ENCODE results near the gene C16orf92. TPM values are rescaled to one million over a fixed set of nuclear protein-coding genes. Genes with fewer than 3 reads are reported as not detected.
"Not testable (repeated sequence)": the region's sequence is repeated elsewhere in the genome, so short reads cannot be mapped to it uniquely, and the experiment has no call there.

The C16orf92 gene
- polyA plus RNA-seq, 1 donor, result not detected

DNA sequence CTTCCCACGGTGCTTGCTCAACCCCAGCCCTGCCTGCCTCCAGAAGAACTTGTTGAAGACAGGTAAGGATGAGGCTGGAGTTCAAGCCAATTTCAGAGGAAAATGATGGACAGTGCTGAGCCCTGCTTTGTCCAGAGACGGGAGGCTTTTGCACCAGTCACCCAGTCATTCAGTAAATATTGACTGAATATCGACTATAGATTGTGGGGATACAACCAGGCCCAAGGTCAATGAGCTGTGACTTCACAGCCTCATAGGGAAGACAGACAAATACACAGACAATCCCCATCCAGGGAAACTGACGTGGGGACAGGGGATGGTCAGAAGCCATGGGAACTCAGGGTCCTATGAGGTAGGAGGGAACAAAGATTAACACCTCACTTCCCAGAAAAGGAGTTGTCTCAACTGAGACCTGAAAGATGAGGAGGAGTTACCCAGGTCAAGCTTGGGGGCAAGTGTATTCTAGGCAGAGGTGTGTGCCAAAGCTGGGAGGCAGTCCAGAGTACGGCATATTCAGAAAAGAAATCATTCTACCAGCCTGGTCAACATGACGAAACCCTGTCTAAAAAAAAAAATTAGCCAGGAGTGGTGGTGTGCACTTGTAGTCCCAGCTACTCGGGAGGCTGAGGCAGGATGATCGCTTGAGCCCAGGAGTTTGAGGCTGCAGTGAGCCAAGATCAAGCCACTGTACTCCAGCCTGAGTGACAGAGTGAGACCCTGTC lies 6.3 kb upstream of the C16orf92 start:
- Histone ChIP-seq H3K27me3 (ENCODE audit: control insufficient read depth, insufficient read depth, low read length) (peaks cover 11% of the 10 kb centered on the region), H3K4me3 (ENCODE audit: low read length) (no peak overlapping the region), H3K4me1 (ENCODE audit: control insufficient read depth, insufficient read depth, low read length) (peaks cover 6% of the 10 kb centered on the region), H3K9me3 (ENCODE audit: control insufficient read depth, low read depth, low read length) (no peaks in the 10 kb centered on the region), H3K36me3 (ENCODE audit: control insufficient read depth, insufficient read depth, low read length) (no peaks in the 10 kb centered on the region), H3K27ac (ENCODE audit: low read length) (no peak overlapping the region)
- WGBS (ENCODE audit: insufficient coverage, low lambda C conversion rate), result no CpG with 5 or more reads among the region's 8 CpGs
- no peak for DNase-seq

GRCh38 chr16:30017277-30017656 lies 5.7 kb upstream of the C16orf92 start:
- H3K27ac ChIP-seq (ENCODE audit: low read length), result no peak overlapping the region
- H3K9me3 ChIP-seq (ENCODE audit: control insufficient read depth, low read depth, low read length), result no peaks in the 10 kb centered on the region
- no CpG with 5 or more reads among the region's 2 CpGs for WGBS (ENCODE audit: insufficient coverage, low lambda C conversion rate)
- no peak overlapping the region for H3K4me3 ChIP-seq (ENCODE audit: low read length)
- H3K36me3 ChIP-seq (ENCODE audit: control insufficient read depth, insufficient read depth, low read length), result no peaks in the 10 kb centered on the region
- peaks cover 5% of the 10 kb centered on the region for H3K27me3 ChIP-seq (ENCODE audit: control insufficient read depth, insufficient read depth, low read length)
- DNase-seq, result no peak
- H3K4me1 ChIP-seq (ENCODE audit: control insufficient read depth, insufficient read depth, low read length), result peaks cover 6% of the 10 kb centered on the region

DNA sequence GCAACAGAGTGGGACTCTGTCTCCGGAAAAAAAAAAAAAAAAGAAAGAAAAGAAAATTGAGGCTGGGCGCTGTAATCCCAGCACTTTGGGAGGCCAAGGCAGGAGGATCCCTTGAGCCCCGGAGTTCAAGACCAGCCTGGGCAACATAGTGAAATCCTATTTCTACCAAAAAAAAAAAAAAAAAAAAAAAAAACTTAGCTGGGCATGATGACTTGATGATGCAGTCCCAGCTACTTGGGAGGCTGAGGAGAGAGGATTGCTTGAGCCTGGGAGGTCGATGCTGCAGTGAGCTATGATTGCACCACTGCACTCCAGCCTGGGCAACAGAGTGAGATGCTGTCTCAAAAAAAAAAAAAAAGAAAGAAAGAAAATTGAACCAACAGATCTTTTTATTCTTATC lies 5.1 kb upstream of the C16orf92 start:
- WGBS (ENCODE audit: insufficient coverage, low lambda C conversion rate), result 100% methylated on average over 2 of the region's 4 CpGs

DNA sequence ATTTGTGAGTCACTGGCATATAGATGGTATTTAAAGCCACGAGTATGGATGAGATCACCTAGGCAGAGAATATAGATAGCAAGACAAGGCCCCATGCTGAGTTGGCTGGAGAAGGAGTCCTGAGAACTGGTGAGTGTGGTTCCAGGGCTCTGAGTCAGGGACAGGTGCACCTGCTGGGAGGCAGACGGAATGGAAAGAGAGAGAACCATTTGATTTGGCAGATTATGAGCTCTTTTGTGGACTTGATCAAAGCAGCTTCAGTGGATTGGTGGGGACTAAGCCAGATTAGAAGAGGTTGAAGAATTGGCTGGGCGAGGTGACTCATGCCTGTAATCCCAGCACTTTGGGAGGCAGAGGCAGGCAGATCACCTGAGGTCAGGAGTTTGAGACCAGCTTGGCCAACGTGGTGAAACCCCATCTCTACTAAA lies 4.3 kb upstream of the C16orf92 start:
- peaks cover 6% of the 10 kb centered on the region for H3K4me1 ChIP-seq (ENCODE audit: control insufficient read depth, insufficient read depth, low read length)
- H3K9me3 ChIP-seq (ENCODE audit: control insufficient read depth, low read depth, low read length), result no peaks in the 10 kb centered on the region
- no peaks in the 10 kb centered on the region for H3K36me3 ChIP-seq (ENCODE audit: control insufficient read depth, insufficient read depth, low read length)
- H3K4me3 ChIP-seq (ENCODE audit: low read length), result no peak overlapping the region
- no peak overlapping the region for H3K27ac ChIP-seq (ENCODE audit: low read length)
- no CpG with 5 or more reads among the region's 4 CpGs for WGBS (ENCODE audit: insufficient coverage, low lambda C conversion rate)
- no peak for DNase-seq
- no peaks in the 10 kb centered on the region for H3K27me3 ChIP-seq (ENCODE audit: control insufficient read depth, insufficient read depth, low read length)

More for the DNA sequence above, 5.1 kb upstream of the C16orf92 start:
- not testable (repeated sequence) for H3K27me3 ChIP-seq (ENCODE audit: control insufficient read depth, insufficient read depth, low read length); DNase-seq; H3K27ac ChIP-seq (ENCODE audit: low read length); H3K36me3 ChIP-seq (ENCODE audit: control insufficient read depth, insufficient read depth, low read length); H3K4me1 ChIP-seq (ENCODE audit: control insufficient read depth, insufficient read depth, low read length); H3K4me3 ChIP-seq (ENCODE audit: low read length); H3K9me3 ChIP-seq (ENCODE audit: control insufficient read depth, low read depth, low read length)

- H3K36me3 ChIP-seq (ENCODE audit: control insufficient read depth, insufficient read depth, low read length), result no peaks in the 10 kb centered on the region
- no peak overlapping the region for H3K4me3 ChIP-seq (ENCODE audit: low read length)
- peaks cover 6% of the 10 kb centered on the region for H3K4me1 ChIP-seq (ENCODE audit: control insufficient read depth, insufficient read depth, low read length)
- H3K27me3 ChIP-seq (ENCODE audit: control insufficient read depth, insufficient read depth, low read length), result peaks cover 27% of the 10 kb centered on the region
- no peak for DNase-seq
- H3K9me3 ChIP-seq (ENCODE audit: control insufficient read depth, low read depth, low read length), result no peaks in the 10 kb centered on the region
- H3K27ac ChIP-seq (ENCODE audit: low read length), result no peak overlapping the region
- WGBS (ENCODE audit: insufficient coverage, low lambda C conversion rate), result no CpG with 5 or more reads among the region's 11 CpGs
These were observed 588 bp downstream of the C16orf92 start for GRCh38 chr16:30023586-30023985.

DNA sequence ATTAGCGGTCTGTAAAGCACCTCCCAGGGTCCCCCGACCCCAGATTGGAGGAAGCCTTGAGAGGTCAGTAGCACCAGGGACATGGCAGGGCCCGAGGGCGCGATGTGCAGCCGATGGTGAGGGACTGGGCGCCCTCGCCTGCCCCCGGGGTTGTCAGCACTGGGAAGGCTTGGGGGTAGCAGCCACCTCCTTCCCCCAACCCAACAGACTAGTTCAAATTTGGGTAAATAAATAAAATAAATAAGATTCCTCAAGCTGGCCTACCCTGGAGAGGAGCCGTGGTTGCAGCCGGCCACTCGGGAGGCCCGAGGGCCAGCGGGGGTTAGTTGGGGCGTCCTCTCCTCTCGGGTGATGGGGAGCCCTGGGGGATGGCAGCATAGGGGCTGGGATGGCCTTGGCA lies 1.5 kb downstream of the C16orf92 start:
- Histone ChIP-seq H3K9me3 (ENCODE audit: control insufficient read depth, low read depth, low read length) (no peaks in the 10 kb centered on the region), H3K4me3 (ENCODE audit: low read length) (no peak overlapping the region), H3K27ac (ENCODE audit: low read length) (no peak overlapping the region), H3K4me1 (ENCODE audit: control insufficient read depth, insufficient read depth, low read length) (peaks cover 6% of the 10 kb centered on the region), H3K27me3 (ENCODE audit: control insufficient read depth, insufficient read depth, low read length) (peaks cover 35% of the 10 kb centered on the region), H3K36me3 (ENCODE audit: control insufficient read depth, insufficient read depth, low read length) (no peaks in the 10 kb centered on the region)
- no CpG with 5 or more reads among the region's 16 CpGs for WGBS (ENCODE audit: insufficient coverage, low lambda C conversion rate)
- no peak for DNase-seq

- Histone ChIP-seq H3K4me1 (ENCODE audit: control insufficient read depth, insufficient read depth, low read length) (peaks cover 6% of the 10 kb centered on the region), H3K9me3 (ENCODE audit: control insufficient read depth, low read depth, low read length) (no peaks in the 10 kb centered on the region), H3K27ac (ENCODE audit: low read length) (no peak overlapping the region), H3K4me3 (ENCODE audit: low read length) (no peak overlapping the region), H3K36me3 (ENCODE audit: control insufficient read depth, insufficient read depth, low read length) (no peaks in the 10 kb centered on the region), H3K27me3 (ENCODE audit: control insufficient read depth, insufficient read depth, low read length) (peaks cover 43% of the 10 kb centered on the region)
- WGBS (ENCODE audit: insufficient coverage, low lambda C conversion rate), result no CpG with 5 or more reads among the region's 20 CpGs
- DNase-seq, result no peak
These were observed 2.2 kb downstream of the C16orf92 start for GRCh38 chr16:30025156-30025555.

DNA sequence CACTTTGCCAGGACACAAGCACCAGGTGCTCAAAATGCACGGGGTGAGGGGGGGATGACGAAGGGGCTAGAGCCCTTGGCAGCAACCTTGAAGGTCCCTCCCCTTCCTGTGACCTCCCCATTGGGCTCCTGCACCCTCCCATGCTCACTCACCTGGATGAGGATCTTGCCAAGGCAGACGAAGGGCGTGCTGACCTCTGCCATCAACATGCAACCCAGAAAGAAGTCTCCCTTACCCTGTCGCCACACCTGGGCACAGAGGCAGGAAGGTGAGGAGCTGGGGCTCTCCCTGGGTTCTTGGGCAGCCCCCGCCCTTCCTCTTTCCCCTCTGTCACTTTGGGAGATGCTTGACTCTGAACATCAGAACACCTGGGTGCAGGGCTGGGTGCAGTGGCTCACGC lies 2.6 kb downstream of the C16orf92 start:
- no peak for DNase-seq
- H3K4me1 ChIP-seq (ENCODE audit: control insufficient read depth, insufficient read depth, low read length), result peaks cover 6% of the 10 kb centered on the region
- no peaks in the 10 kb centered on the region for H3K9me3 ChIP-seq (ENCODE audit: control insufficient read depth, low read depth, low read length)
- no peak overlapping the region for H3K27ac ChIP-seq (ENCODE audit: low read length)
- H3K36me3 ChIP-seq (ENCODE audit: control insufficient read depth, insufficient read depth, low read length), result no peaks in the 10 kb centered on the region
- no CpG with 5 or more reads among the region's 7 CpGs for WGBS (ENCODE audit: insufficient coverage, low lambda C conversion rate)
- H3K4me3 ChIP-seq (ENCODE audit: low read length), result no peak overlapping the region
- peaks cover 47% of the 10 kb centered on the region for H3K27me3 ChIP-seq (ENCODE audit: control insufficient read depth, insufficient read depth, low read length)

GRCh38 chr16:30026449-30026848 lies 3.5 kb downstream of the C16orf92 start:
- H3K4me1 ChIP-seq (ENCODE audit: control insufficient read depth, insufficient read depth, low read length), result peaks cover 5% of the 10 kb centered on the region
- WGBS (ENCODE audit: insufficient coverage, low lambda C conversion rate), result no CpG with 5 or more reads among the region's 18 CpGs
- no peaks in the 10 kb centered on the region for H3K36me3 ChIP-seq (ENCODE audit: control insufficient read depth, insufficient read depth, low read length)
- no peak overlapping the region for H3K27ac ChIP-seq (ENCODE audit: low read length)
- no peak for DNase-seq
- H3K9me3 ChIP-seq (ENCODE audit: control insufficient read depth, low read depth, low read length), result no peaks in the 10 kb centered on the region
- peaks cover 54% of the 10 kb centered on the region for H3K27me3 ChIP-seq (ENCODE audit: control insufficient read depth, insufficient read depth, low read length)
- no peak overlapping the region for H3K4me3 ChIP-seq (ENCODE audit: low read length)

DNA sequence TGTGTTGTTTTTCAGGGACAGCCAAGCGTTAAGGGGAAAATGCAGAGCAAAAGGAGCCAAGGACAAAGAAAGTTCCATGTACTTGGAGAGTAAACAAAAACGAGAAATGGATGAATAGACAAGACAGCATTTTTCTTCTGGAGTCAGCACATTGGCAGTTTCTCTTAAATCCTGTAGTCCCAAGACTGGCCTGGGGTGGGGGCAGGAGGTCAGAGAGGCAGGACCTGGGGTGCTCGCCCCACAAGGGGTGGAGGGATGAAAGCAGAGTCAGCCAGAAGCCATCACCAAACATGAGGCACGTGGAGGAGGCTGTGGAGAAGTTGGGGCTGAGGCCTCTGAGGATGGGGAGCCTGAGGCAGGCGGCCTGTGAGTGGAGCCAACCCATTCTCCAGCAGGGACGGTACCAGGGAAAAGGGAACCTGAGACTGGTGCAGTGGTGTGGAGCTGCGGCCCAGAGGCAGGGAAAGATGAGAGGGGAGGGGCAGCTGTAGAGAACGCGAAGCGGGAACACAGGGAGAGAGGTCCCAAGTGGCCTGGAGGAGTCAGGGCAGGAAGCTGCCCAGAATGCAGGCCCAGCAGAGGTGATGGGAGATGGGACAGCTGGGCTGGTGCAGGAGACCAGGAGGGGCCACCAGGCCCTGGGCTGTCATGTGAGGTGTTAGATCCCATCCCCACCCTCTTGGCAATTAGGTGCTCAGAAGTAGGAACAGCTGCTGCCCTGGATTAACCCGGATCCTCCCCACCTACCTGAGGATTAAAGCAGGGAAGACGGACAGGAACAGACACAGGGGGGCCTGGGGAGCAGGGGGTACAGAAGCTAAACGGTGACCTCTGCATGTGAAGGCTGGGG lies 4.8 kb downstream of the C16orf92 start:
- H3K36me3 ChIP-seq (ENCODE audit: control insufficient read depth, insufficient read depth, low read length), result no peaks in the 10 kb centered on the region
- DNase-seq, result no peak
- H3K27ac ChIP-seq (ENCODE audit: low read length), result no peak overlapping the region
- 28% methylated on average over 4 of the region's 13 CpGs for WGBS (ENCODE audit: insufficient coverage, low lambda C conversion rate)
- no peak overlapping the region for H3K4me3 ChIP-seq (ENCODE audit: low read length)
- H3K9me3 ChIP-seq (ENCODE audit: control insufficient read depth, low read depth, low read length), result no peaks in the 10 kb centered on the region
- H3K4me1 ChIP-seq (ENCODE audit: control insufficient read depth, insufficient read depth, low read length), result no peaks in the 10 kb centered on the region
- peaks cover 68% of the 10 kb centered on the region for H3K27me3 ChIP-seq (ENCODE audit: control insufficient read depth, insufficient read depth, low read length)

All from large intestine (tissue), 3 donors.